ENCODE results near the gene AXIN1. TPM values are rescaled to one million over a fixed set of nuclear protein-coding genes. Genes with fewer than 3 reads are reported as not detected.
A peak's percentile ranks its signal among the peaks of the same experiment; 100 is the strongest.

AXIN1 gene
- total and polyA plus RNA-seq, 2 of the 8 experiments (the other 6 are each of a cell fraction or from before 2014, with no cell fraction given) = 12.5 to 41.9 TPM

DNA sequence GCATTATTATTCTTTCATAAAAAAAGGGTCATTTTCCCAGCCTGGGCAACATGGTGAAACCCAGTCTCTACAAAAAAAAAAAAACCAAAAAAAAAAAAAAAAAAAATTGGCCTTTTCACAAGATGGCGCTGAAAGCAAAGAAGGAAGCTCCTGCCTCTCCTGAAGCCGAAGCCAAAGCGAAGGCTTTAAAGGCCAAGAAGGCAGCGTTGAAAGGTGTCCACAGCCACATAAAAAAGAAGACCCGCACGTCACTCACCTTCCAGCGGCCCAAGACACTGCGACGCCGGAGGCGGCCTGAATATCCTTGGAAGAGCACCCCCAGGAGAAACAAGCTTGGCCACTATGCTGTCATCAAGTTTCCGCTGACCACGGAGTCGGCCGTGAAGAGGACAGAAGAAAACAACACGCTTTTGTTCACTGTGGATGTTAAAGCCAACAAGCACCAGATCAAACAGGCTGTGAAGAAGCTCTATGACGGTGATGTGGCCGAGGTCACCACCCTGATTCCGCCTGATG, 34.2 kb upstream of the AXIN1 start (continued):
- TF ChIP-seq, protein P1, sequence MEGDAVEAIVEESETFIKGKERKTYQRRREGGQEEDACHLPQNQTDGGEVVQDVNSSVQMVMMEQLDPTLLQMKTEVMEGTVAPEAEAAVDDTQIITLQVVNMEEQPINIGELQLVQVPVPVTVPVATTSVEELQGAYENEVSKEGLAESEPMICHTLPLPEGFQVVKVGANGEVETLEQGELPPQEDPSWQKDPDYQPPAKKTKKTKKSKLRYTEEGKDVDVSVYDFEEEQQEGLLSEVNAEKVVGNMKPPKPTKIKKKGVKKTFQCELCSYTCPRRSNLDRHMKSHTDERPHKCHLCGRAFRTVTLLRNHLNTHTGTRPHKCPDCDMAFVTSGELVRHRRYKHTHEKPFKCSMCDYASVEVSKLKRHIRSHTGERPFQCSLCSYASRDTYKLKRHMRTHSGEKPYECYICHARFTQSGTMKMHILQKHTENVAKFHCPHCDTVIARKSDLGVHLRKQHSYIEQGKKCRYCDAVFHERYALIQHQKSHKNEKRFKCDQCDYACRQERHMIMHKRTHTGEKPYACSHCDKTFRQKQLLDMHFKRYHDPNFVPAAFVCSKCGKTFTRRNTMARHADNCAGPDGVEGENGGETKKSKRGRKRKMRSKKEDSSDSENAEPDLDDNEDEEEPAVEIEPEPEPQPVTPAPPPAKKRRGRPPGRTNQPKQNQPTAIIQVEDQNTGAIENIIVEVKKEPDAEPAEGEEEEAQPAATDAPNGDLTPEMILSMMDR (IDR thresholded peaks at IDR 0.05; ENCODE audit: control extremely low read depth in 1 of 3, insufficient read depth in 1 of 3, low read depth in 1 of 3, low read length in 3 of 3) = peak in 1 of 3 experiments; percentile 15; a peak in 1 of 4 replicates
- TF ChIP-seq SP2 (IDR thresholded peaks at IDR 0.05; ENCODE audit: low read length) (no peak), RAD21 (IDR thresholded peaks at IDR 0.05 in 1 of 2, conservative IDR thresholded peaks at IDR 0.05 in 1 of 2; ENCODE audit: low read depth in 2 of 2, low read length in 2 of 2) (peak in 1 of 2 experiments; percentile 30; a peak in 2 of 4 replicates), NANOG (IDR thresholded peaks at IDR 0.05; ENCODE audit: insufficient read depth, low read depth, low read length, poor library complexity, severe bottlenecking) (no peak), FOSL1 (IDR thresholded peaks at IDR 0.05; ENCODE audit: insufficient read depth, low read depth, low read length) (no peak)
